Suprapubic skin (tissue), 4 donors: ENCODE results near the gene WDR55. TPM values are rescaled to one million over a fixed set of nuclear protein-coding genes. Genes with fewer than 3 reads are reported as not detected.

ENCODE experiments used
- DNase-seq, 2 donors: peaks; one replicate each; pipeline ENCODE4 v3.0.0-alpha.2; 2019; ENCODE audit warnings: low spot score in 2 of 2
- H3K27ac ChIP-seq: fragments of 200-600 bp; sonication (generic); one replicate; pipeline ENCODE4 v1.5.1; 2019
- H3K27me3 ChIP-seq: fragments of 200-600 bp; sonication (generic); one replicate; pipeline ENCODE4 v1.5.1; 2019
- H3K36me3 ChIP-seq: fragments of 200-600 bp; sonication (generic); one replicate; pipeline ENCODE4 v1.5.1; 2019
- H3K4me1 ChIP-seq: fragments of 200-600 bp; sonication (generic); one replicate; pipeline ENCODE4 v1.5.1; 2019
- H3K4me3 ChIP-seq: fragments of 200-600 bp; sonication (generic); one replicate; pipeline ENCODE4 v1.5.1; 2019; ENCODE audit warnings: mild to moderate bottlenecking
- H3K9me3 ChIP-seq: fragments of 200-600 bp; sonication (generic); one replicate; pipeline ENCODE4 v1.5.1; 2019
- CTCF ChIP-seq, 2 donors: fragments of 200-600 bp in 1 of 2; fragments of 450-650 bp in 1 of 2; sonication (generic) in 1 of 2; IDR thresholded peaks; one replicate each; pipeline ENCODE4 v1.5.1; 2016 to 2019; ENCODE audit warnings: antibody characterized with exemption in 2 of 2, mild to moderate bottlenecking in 1 of 2, moderate library complexity in 1 of 2
- EP300 ChIP-seq: sonication (generic); formaldehyde crosslinking; IDR thresholded peaks from one replicate; pipeline ENCODE4 v1.6.1; 2017; ENCODE audit warnings: antibody characterized with exemption
- POLR2A ChIP-seq, 2 donors: fragments of 450-650 bp; IDR thresholded peaks; one replicate each; pipeline ENCODE4 v1.6.1; 2017; ENCODE audit warnings: antibody characterized with exemption in 2 of 2, mild to moderate bottlenecking in 2 of 2, moderate library complexity in 2 of 2
- POLR2AphosphoS5 ChIP-seq, 3 donors: sonication (generic); formaldehyde crosslinking; IDR thresholded peaks; one replicate each; pipeline ENCODE4 v1.6.1; 2017; ENCODE audit warnings: antibody characterized with exemption in 3 of 3
- WGBS: methylation state at CpG from one replicate; pipeline ENCODE4 v1.1.5; 2018; 5-methylcytosine and 5-hydroxymethylcytosine counted together
- total RNA-seq, 4 donors: library from RNA; depleted of rRNA; stranded (reverse); fragments of >200 nt; gene quantifications; one replicate each; pipeline ENCODE4 v1.1.0, GENCODE V29; 2016

WDR55 gene
- total RNA-seq, 4 donors from 2014 or later = 15.7 to 41.5 (median 22.8) TPM

GRCh38 chr5:140630292-140631035 lies 34.2 kb upstream of the WDR55 start:
- 58% methylated on average over 2 of the region's 2 CpGs for WGBS

GRCh38 chr5:140631036-140631417 lies 33.7 kb upstream of the WDR55 start:
- Histone ChIP-seq H3K4me3 (peak overlapping the region; percentile 53), H3K27ac (peak overlapping the region; percentile 70), H3K4me1 (peaks cover 21% of the 10 kb centered on the region), H3K9me3 (no peaks in the 10 kb centered on the region), H3K27me3 (no peaks in the 10 kb centered on the region), H3K36me3 (no peaks in the 10 kb centered on the region)
- WGBS = 83% methylated on average over 4 of the region's 4 CpGs
- TF ChIP-seq CTCF (IDR thresholded peaks at IDR 0.05) (no peak), EP300 (no peak), POLR2A (IDR thresholded peaks at IDR 0.05) (no peak), POLR2AphosphoS5 (IDR thresholded peaks at IDR 0.05) (no peak)
- no peak for DNase-seq

More at GRCh38 chr5:140630292-140631035, 34.2 kb upstream of the WDR55 start:
- H3K36me3 ChIP-seq = no peaks in the 10 kb centered on the region
- TF ChIP-seq CTCF (IDR thresholded peaks at IDR 0.05) = no peak
- TF ChIP-seq POLR2AphosphoS5 (IDR thresholded peaks at IDR 0.05) = no peak
- TF ChIP-seq EP300 = no peak
- no peak overlapping the region for H3K27ac ChIP-seq
- H3K4me1 ChIP-seq = peaks cover 21% of the 10 kb centered on the region
- no peak for DNase-seq
- no peaks in the 10 kb centered on the region for H3K9me3 ChIP-seq
- peak overlapping the region; percentile 53 for H3K4me3 ChIP-seq
- no peaks in the 10 kb centered on the region for H3K27me3 ChIP-seq

- Histone ChIP-seq H3K4me3 (peak overlapping the region; percentile 53), H3K27me3 (no peaks in the 10 kb centered on the region), H3K4me1 (peaks cover 21% of the 10 kb centered on the region), H3K36me3 (no peaks in the 10 kb centered on the region), H3K9me3 (no peaks in the 10 kb centered on the region), H3K27ac (peak overlapping the region; percentile 70)
- DNase-seq = no peak
- TF ChIP-seq CTCF (IDR thresholded peaks at IDR 0.05) (no peak), POLR2AphosphoS5 (IDR thresholded peaks at IDR 0.05) (no peak), EP300 (no peak), POLR2A (IDR thresholded peaks at IDR 0.05) (no peak)
- WGBS = 14% methylated on average over 15 of the region's 36 CpGs
These were observed 32.8 kb upstream of the WDR55 start for GRCh38 chr5:140631831-140632365.

- Histone ChIP-seq H3K4me3 (peak overlapping the region; percentile 53), H3K27me3 (no peaks in the 10 kb centered on the region), H3K36me3 (no peaks in the 10 kb centered on the region), H3K27ac (peak overlapping the region; percentile 70), H3K9me3 (no peaks in the 10 kb centered on the region), H3K4me1 (peaks cover 21% of the 10 kb centered on the region)
- WGBS = 2% methylated on average over 10 of the region's 51 CpGs
- DNase-seq = peak; percentile 75 to 82
- TF ChIP-seq POLR2AphosphoS5 (IDR thresholded peaks at IDR 0.05) (no peak), CTCF (IDR thresholded peaks at IDR 0.05) (no peak), POLR2A (IDR thresholded peaks at IDR 0.05) (no peak), EP300 (no peak)
These were observed 32.2 kb upstream of the WDR55 start for GRCh38 chr5:140632366-140633020.

- peak within 1 kb of the TSS; percentile 70 for H3K27ac ChIP-seq
- H3K4me3 ChIP-seq = peak within 1 kb of the TSS; percentile 53
- WGBS = 2% methylated on average over 16 of the region's 16 CpGs
- peaks cover 21% of the 10 kb centered on the region for H3K4me1 ChIP-seq
- TF ChIP-seq POLR2A (IDR thresholded peaks at IDR 0.05) (no peak), CTCF (IDR thresholded peaks at IDR 0.05) (no peak), EP300 (no peak), POLR2AphosphoS5 (IDR thresholded peaks at IDR 0.05) (peak in 1 of 3 donors; percentile 18)
- H3K27me3 ChIP-seq = no peaks in the 10 kb centered on the region
- DNase-seq = peak; percentile 82 to 86
- no peaks in the 10 kb centered on the region for H3K9me3 ChIP-seq
- H3K36me3 ChIP-seq = no peaks in the 10 kb centered on the region
These were observed 31.7 kb upstream of the WDR55 start, which contains the start of gene CD14 for GRCh38 chr5:140633021-140633471. CD14 (minus strand) TSS chr5:140633175; CDS start chr5:140633071, 104 bp downstream.
